Tibial artery (tissue), 4 donors: ENCODE results near the gene PARN.
"Not testable (repeated sequence)": the region's sequence is repeated elsewhere in the genome, so short reads cannot be mapped to it uniquely, and the experiment has no call there.

ENCODE experiments used
- DNase-seq, 2 donors: peaks; one replicate each; pipeline ENCODE4 v3.0.0-alpha.2; 2019
- H3K27ac ChIP-seq, 2 donors: fragments of 200-600 bp; sonication (generic) in 1 of 2; 1 replicate in 1 of 2; 2 replicates in 1 of 2; pipeline ENCODE4 v1.5.1; 2018 to 2019; ENCODE audit warnings: mild to moderate bottlenecking in 1 of 2
- H3K27me3 ChIP-seq, 2 donors: fragments of 200-600 bp; sonication (generic) in 1 of 2; one replicate each; pipeline versions ENCODE4 v1.5.1 to v1.6.0; 2016 to 2019
- H3K36me3 ChIP-seq, 3 donors: fragments of 200-600 bp; sonication (generic) in 2 of 3; one replicate each; pipeline ENCODE4 v1.5.1; 2016 to 2019; ENCODE audit warnings: mild to moderate bottlenecking in 2 of 3
- H3K4me1 ChIP-seq, 4 donors: fragments of 200-600 bp; sonication (generic) in 2 of 4; 1 replicate in 3 of 4; 2 replicates in 1 of 4; pipeline ENCODE4 v1.5.1; 2016 to 2019
- H3K4me3 ChIP-seq, 2 donors: fragments of 200-600 bp; sonication (generic) in 1 of 2; 1 replicate in 1 of 2; 2 replicates in 1 of 2; pipeline ENCODE4 v1.5.1; 2018 to 2019; ENCODE audit warnings: mild to moderate bottlenecking in 2 of 2
- H3K9me3 ChIP-seq, 3 donors: fragments of 200-600 bp; sonication (generic) in 1 of 3; one replicate each; pipeline ENCODE4 v1.5.1; 2016 to 2019
- CTCF ChIP-seq, 2 experiments: fragments of 200-600 bp in 1 of 2; fragments of 450-650 bp in 1 of 2; IDR thresholded peaks; one replicate each; pipeline ENCODE4 v1.5.1; 2017 to 2019; ENCODE audit warnings: antibody characterized with exemption in 2 of 2, mild to moderate bottlenecking in 1 of 2, moderate library complexity in 1 of 2
- intact Hi-C: fragments of 100-400 bp; cut with DNase I; formaldehyde crosslinking; loops from one replicate; pipeline ENCODE4 v1.15.0; 2023; ENCODE audit warnings: low total_unique reads

The PARN gene

GRCh38 chr16:14400285-14400977 lies 229.6 kb downstream of the PARN start:
- H3K9me3 ChIP-seq = no peaks in the 10 kb centered on the region
- H3K27me3 ChIP-seq = no peaks in the 10 kb centered on the region
- H3K36me3 ChIP-seq = no peaks in the 10 kb centered on the region
- intact Hi-C loops = no loop called here
- DNase-seq = no peak
- peak overlapping the region; percentile 61 for H3K27ac ChIP-seq
- no peak overlapping the region for H3K4me3 ChIP-seq
- H3K4me1 ChIP-seq = peaks cover 0 to 35% (median 20%) of the 10 kb centered on the region in 4 donors
- no peak for TF ChIP-seq CTCF (IDR thresholded peaks at IDR 0.05)

- Histone ChIP-seq H3K27me3 (no peaks in the 10 kb centered on the region), H3K27ac (peak overlapping the region; percentile 46 to 61), H3K4me1 (peaks cover 0 to 35% (median 20%) of the 10 kb centered on the region in 4 donors), H3K36me3 (no peaks in the 10 kb centered on the region), H3K4me3 (no peak overlapping the region), H3K9me3 (no peaks in the 10 kb centered on the region)
- peak; percentile 80 to 90 for DNase-seq
- no peak for TF ChIP-seq CTCF (IDR thresholded peaks at IDR 0.05)
- intact Hi-C loops = no loop called here
Observed at GRCh38 chr16:14399378-14400284, 230.4 kb downstream of the PARN start.

GRCh38 chr16:14398014-14398717 lies 231.9 kb downstream of the PARN start:
- DNase-seq = no peak

GRCh38 chr16:14395710-14396304 lies 234.3 kb downstream of the PARN start:
- H3K27me3 ChIP-seq, H3K9me3 ChIP-seq, H3K36me3 ChIP-seq, DNase-seq, H3K27ac ChIP-seq, H3K4me3 ChIP-seq, intact Hi-C loops: not testable (repeated sequence)
- peaks cover 0 to 20% (median 13%) of the 10 kb centered on the region in 4 donors for H3K4me1 ChIP-seq

More at GRCh38 chr16:14398014-14398717, 231.9 kb downstream of the PARN start:
- TF ChIP-seq CTCF (IDR thresholded peaks at IDR 0.05) = no peak
- Histone ChIP-seq H3K27me3 (no peaks in the 10 kb centered on the region), H3K4me1 (peaks cover 0 to 35% (median 20%) of the 10 kb centered on the region in 4 donors), H3K9me3 (no peaks in the 10 kb centered on the region), H3K36me3 (no peaks in the 10 kb centered on the region), H3K4me3 (no peak overlapping the region), H3K27ac (no peak overlapping the region)
- intact Hi-C loops = no loop called here

- no peaks in the 10 kb centered on the region for H3K27me3 ChIP-seq
- no peak for DNase-seq
- TF ChIP-seq CTCF (IDR thresholded peaks at IDR 0.05) = no peak
- intact Hi-C loops = no loop called here
- no peaks in the 10 kb centered on the region for H3K36me3 ChIP-seq
- no peak overlapping the region for H3K4me3 ChIP-seq
- H3K27ac ChIP-seq = no peak overlapping the region
- peaks cover 0 to 10% (median 6%) of the 10 kb centered on the region in 4 donors for H3K4me1 ChIP-seq
- H3K9me3 ChIP-seq = no peaks in the 10 kb centered on the region
Observed at GRCh38 chr16:14394834-14395233, 235.2 kb downstream of the PARN start.
